GM18511 (cell line): Measurements from ENCODE around the gene KIF2A.
A peak's percentile ranks its signal among the peaks of the same experiment; 100 is the strongest.
"Not testable (repeated sequence)": the region's sequence is repeated elsewhere in the genome, so short reads cannot be mapped to it uniquely, and the experiment has no call there.

Experiments used
- ATAC-seq: cut with Tn5 transposase; IDR thresholded peaks from one replicate; pipeline ENCODE4 v1.9.1; 2021; ENCODE audit warnings: mild to moderate bottlenecking, moderate library complexity; ENCODE audit not compliant: unreplicated experiment

The KIF2A gene

DNA sequence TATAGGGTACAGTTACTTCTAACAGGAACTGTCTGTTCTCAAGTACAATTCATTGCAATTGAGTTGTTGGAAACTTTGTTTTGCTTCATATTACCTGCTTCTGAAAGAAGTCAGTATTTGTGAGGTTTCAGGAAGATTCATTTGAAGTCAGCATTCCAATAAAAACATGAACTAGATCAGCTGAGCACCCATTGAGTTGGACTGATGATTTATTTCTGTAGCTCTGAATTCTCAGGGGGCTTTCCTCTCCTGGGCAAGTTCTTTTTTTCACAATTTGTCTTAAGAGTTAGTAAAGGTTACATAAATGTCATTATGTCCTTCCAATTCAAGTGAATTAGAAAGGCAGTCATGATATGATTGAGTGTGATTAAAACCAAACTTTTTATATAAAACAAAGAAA lies 16.2 kb upstream of the KIF2A start:
- ATAC-seq: no peak

DNA sequence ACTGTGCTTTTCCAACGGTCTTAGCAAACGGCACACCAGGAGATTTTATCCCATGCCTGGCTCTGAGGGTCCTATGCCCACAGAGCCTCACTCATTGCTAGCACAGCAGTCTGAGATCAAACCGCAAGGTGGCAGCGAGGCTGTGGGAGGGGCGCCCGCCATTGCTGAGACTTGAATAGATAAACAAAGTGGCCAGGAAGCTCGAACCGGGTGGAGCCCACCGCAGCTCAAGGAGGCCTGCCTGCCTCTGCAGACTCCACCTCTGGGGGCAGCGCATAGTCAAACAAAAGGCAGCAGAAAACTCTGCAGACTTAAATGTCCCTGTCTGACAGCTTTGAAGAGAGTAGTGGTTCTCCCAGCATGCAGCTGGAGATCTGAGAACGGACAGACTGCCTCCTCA lies 14.2 kb upstream of the KIF2A start:
- not testable (repeated sequence) for ATAC-seq

DNA sequence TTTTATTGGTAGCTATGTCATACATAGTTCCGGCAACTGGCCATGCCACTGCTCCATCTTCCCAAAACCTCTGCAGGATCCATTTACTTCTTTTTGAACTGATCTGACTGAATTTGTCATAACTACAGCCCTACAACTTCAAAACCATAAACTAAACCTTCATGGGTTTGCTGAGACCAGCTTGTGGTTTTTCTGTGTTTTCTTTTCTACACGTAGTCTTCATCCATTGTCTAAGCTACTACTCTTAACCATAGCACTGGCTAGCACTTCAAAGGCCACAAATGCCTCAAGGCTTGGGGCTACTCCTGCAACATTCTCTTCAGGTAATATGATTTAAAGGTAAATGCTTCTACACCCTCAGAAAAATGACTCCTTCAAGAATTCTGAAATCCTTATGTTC lies 9.0 kb upstream of the KIF2A start:
- ATAC-seq: no peak

DNA sequence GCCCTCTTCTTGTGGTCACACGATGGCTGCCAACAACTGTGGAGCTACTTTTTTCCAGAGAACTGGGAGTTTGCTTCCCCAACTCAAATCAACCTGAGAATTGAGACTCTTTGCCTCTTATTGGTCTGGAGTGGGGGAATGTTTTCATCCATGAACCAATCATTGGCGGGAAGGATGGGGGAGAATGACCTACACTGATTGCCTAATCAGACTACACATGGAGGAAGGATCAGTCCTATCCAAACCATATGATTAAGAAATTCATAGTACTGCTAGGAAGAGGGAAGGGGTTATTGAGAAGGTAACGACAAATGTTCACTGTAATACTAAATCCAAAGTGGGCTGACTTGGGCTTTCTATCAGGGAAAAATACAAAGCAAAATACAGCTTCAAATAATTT lies 7.9 kb upstream of the KIF2A start:
- no peak for ATAC-seq

DNA sequence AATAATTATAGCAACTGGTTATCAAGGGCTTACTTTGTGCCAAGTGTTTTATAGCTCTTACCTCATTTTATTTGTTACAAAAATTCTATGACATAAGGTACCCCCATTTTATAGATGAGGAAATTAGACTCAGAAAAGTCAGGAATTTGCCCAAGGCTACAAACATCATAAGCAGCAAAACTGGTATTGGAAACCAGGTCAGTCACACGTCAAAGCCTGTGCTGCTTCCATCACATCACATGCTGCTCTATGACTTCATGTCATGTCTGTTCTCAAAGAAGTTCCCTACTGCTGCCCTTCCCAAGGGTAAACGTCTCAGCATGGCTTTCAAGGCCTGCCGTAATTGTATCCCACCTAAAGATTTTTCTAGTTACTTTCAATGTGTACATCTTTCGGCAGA lies 6.9 kb upstream of the KIF2A start:
- ATAC-seq: no peak

DNA sequence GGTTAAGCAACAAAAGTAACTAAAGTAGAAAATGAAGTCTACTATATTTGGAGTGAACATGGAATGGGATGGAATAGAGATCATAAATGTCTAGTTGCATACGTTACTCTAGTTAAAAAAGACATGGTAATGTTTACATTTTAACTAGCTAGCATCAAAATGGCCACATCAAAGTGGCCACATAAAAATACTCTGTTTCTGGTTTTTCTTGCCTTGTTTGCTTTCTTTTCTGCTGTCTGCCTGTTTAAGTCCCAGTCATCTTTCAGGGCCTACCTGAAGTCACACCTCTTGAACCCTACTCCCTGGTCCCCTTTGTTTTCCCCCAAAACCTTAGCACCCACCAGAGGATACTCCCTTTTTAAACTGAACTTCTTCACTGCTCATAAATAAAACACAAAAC lies 6.4 kb upstream of the KIF2A start:
- no peak for ATAC-seq

DNA sequence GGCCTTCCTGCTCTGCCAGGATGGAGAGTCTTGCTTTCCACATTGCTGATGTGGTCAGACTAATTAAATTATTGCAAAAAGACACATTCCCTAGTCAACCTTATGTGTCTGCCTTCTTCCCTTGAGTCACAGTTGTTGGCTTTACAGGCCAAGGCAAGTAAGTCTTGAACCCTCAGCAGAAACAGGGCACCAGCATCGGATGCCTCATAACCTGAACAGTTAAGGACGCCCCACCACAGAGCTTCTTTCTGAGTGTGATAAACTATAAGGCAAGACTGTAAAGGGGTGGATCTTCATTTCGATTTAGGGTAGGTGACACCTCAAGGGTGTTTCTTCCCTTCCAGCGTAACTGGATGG lies 670 bp upstream of the KIF2A start:
- ATAC-seq: no peak

DNA sequence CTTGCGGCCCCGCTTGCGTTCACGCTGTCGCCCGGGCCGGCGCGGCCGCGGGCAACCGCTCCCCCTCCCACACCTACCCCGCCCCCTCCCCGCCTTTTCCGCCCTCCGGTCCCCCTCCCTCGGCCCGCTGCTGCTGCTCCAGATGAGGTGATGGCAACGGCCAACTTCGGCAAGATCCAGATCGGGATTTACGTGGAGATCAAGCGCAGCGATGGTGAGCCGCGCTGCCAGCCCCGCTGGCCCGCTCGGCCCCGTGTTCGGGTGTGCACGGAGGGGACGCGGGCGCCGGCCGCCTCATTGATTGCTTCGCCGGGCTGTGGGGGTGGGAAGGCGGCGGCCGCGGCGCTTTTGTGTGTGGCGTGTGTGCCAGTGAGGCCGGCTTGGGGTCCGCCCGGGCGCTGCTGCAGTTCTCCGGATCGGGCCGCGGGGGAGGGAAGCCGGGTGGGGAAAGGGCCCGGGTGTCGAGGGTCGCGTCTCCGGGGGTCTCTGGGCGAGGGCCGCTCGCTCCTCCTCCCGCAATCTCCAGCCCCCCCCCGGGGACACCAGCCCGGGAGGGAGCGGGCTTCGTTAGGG lies 403 bp downstream of the KIF2A start:
- peak; percentile 39 for ATAC-seq

DNA sequence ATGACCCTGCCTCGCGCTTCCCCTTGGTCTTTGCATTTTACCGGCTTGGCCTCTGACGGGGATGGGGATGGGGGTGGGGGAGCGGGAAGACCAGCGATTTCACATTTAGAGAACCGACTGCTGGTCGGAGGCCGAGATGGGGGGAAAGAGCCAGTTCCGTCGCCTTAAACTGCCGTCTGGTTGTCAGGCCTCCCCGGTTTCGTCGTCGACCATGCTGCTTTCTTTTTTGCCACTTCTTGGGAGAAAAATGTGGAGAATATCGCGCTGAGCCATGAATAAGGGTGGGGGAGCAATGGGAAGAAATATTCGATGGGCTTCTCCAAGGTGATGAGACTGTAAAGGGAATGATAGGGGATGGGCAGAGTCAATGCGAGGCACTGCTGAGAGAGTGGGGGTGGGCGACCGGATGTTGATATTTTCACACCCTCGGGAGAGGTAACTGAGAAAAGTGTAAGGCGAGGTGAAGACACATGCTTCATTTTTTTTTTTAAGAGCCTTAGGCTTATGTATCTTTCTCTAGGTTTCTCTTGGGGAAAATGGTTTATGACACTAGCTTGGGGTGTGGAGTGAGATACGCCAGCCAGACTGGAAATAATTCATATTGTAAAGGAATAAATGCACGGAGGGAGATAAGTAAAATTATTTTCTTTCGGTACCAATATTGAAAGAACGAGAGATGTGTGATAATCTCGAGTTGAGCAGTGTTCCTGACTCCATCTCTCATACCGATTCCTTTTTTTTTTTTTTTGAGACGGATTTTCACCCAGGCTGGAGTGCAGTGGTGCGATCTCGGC lies 1.1 kb downstream of the KIF2A start:
- ATAC-seq: peak; percentile 32

DNA sequence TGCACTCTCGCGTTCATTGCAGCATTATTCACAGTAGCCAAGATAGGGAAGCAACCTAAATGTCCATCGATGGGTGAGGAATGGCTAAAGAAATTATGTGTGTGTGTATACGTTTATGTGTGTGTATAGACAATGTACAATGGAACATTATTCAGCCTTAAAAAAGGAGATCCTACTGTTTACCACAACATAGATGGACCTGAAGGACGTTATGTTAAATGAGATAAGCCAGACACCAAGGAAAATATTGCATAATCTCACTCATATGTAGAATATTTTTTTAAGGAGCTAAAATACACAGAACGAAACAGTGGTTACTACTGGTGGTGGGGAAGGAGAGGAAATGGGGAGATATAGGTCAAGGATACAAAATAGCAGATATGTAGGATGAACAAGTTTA lies 2.4 kb downstream of the KIF2A start:
- no peak for ATAC-seq

DNA sequence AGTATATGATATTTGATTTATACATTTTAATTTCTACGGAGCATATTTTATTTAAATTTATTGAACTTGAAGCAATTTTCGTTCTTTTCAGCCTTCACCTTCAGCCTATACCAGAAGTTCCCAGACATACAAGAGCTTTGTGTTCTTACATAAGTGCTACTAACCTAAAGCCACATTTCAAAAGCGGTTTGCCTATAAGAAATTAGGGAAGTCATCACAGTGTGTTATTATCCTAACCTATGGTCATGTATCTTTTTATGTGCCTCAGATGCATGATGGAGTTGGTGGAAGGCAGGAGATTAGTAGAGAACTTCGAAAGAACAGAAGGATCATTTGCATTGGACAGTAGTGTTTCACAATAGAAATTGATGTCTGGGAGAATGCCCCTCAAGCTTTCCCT lies 3.1 kb downstream of the KIF2A start:
- no peak for ATAC-seq

DNA sequence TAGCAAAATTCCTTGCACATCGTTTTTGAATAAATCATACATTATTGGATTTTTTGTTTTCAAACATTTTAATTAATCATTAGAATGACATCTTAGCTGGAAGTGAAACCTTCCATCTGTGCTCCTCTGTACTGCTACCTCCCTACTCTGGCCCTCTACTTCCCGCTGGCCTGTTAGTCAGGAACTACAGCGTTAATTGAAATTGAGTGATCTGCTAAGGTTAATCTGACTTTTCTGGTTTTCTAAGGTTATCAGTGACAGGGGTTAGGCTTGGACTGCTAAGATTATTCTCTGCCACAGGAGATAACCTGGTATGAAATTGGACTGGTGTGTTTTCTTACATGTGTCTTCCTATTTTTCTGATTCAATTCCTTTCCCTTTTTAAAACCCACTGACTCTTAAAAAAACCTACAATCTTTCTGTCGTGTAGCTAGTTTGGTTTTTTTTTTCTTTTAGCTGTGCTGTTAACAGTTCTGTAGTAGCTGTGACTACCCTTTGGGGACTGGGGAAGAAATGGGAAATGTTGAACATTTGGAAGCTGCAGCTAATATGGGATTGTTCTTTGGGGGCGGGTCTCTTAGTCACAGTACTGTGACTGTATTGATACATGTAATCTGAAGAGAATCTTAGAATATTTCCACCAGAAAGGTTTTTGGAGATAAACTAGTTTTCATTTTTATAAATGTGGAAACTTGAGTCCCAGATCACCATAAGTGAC lies 4.6 kb downstream of the KIF2A start:
- ATAC-seq: no peak

DNA sequence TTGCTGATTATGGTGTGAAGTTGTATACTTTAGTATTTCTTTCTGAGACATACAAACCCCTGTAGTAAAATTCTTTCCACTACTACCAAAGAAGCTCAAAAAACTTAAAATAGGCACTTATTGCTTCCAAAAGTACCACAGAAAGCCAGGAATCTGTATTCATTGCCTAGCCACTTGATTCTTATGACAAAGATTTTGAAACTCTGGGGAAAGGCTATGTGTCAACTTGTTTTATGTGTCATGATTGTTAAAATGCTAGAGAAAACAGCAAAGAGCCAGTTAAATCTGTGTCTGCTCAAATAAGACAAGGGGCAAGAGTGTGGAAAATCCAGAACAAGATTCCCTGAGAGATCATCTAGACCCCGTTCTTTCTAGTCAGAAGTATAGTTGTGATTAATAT lies 6.0 kb downstream of the KIF2A start:
- no peak for ATAC-seq

DNA sequence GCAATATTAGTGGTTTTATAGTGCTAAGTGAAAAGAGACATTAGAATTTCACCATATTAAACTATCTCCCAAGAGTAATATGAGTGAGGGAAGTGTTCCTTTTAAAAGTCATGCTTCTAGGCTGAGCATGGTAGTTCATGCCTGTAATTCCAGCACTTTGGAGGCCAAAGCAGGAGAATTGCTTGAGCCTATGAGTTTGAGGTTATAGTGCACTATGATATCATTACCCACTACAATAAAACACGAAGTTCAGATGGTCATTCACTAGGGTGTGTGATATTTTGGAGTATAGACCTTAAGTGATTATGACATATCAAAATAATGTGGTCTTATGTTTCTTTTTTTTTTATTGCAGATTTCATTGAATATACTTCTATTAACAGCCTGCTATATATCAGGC lies 6.7 kb downstream of the KIF2A start:
- no peak for ATAC-seq

DNA sequence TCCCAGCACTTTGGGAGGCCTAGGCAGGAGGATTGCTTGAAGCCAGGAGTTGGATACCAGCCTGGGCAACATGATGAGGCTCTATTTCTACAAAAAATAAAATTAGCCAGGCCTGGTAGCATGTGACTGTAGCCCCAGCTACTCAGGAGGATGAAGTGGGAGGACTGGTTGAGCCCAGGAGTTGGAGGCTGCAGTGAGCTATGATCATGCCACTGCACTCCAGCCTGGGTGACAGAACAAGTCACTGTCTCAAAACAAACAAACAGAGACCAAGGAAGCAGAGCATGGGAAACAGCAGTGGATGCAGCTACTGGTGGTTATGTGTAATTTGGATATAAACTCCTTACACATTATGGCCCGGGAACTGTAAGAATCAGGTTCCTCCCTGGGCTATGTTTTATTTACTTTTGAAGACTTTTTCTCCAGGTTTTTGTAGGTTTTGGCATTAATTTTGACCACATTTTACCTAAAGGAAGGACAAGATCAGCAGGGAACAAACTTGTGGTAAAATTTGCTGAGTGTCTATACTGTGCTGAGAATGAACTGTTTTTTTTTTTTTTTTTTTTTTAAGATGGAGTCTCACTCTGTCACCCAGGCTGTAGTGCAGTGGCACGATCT lies 8.3 kb downstream of the KIF2A start:
- ATAC-seq: no peak

DNA sequence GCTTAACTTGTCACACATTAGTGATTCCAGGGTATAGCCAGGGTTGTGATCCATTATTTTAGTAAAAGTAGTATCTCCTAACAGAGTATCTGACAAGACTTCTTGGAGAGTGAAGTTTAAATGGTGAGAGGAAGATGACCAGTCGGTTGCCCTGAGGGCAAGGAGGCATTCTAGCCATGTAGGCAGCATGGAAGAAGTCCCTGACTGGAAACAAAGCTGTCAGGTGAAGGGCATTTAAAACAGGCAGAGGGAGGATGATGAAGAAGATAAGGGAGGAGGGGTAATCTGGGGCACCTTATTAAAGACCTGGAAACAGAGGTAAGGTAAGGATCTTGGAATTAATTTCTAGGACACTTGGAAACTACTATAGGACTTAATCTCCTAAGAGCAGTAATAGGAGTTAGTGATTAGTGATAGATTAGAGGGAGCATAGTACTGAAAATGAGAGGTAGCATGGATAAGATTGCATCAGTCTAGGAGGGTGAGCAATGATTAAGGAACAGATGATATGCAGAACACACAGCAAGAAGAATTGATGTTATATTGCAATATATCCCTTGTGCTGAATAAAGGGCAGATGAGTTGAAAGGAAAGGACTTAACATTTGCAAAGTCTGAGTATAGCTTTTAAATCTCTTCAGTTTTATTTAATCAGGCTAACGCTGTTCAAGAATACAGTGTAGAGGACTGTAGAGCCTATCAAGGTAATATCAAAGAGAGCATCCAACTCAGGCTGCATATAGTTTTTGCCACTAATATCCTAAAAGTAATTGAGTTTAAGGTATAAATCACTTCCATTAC lies 9.6 kb downstream of the KIF2A start:
- no peak for ATAC-seq

DNA sequence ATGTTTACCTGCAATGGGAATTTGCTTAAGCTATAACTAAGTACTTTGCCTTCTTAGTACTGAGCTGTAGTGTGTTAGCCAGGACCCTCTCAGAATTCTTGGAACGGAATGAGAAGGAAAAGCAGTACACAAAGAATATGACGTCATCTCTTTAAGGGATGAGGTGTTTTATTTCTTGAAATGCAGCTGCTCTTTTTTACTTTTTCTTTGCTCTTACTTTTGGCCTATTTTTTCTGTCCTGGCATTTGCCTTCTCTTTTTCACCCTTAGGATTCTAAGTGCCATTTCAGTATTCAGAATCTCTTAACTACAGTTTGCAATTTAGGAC lies 10.1 kb downstream of the KIF2A start:
- no peak for ATAC-seq

DNA sequence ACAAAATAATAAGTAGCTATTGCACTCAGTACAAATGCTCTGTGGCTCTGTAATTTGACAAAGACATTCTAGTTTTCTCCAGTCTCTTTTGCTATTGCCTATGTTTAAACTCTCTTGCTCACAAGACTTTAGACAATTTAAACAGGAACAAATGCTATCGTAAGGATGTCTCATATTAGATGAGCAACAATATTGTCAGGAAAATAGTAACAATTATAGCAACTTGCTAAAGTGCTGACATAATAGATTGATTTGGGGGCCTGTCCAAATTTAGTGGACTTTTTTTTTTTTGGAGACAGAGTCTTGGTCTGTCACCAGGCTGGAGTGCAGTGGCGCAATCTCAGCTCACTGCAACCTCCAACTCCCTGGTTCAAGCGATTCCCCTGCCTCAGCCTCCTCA lies 11.8 kb downstream of the KIF2A start:
- no peak for ATAC-seq

DNA sequence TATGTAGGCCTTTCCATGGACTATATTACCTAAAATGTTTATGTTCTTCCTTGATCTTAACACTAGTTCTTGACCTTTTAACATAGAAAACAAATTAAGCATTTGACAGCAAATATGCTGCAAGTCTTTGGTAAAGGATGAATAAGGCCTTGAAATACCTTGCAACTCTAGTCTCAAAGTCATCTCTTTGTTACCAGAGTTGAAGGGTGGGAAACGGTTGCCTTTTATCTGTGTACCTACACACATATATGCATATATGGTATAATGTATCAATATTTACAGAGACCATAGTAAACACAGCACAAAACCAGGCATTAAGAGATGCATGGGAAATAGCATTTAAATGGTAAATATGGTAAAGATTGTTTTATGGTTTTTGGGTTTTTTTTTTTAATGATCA lies 16.5 kb downstream of the KIF2A start:
- ATAC-seq: no peak

DNA sequence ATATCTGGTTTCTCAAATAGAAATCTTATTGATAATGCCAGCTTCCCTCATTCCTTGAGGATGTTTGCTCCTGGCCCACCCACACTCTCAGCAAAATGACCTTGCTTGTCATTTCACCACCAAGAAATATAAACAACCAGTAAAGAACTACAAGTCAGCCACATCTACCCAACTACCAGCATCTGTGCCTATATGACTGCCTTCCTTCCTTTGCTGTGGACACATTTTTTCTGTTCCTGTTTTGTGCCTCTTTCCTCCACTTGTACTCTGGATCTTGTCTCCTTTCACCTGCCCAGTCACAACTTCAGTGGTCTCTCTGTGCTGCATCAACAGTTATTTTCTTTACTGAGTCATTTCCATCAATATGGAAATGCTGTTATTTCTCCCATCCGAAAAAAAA lies 20.3 kb downstream of the KIF2A start:
- peak; percentile 70 for ATAC-seq

DNA sequence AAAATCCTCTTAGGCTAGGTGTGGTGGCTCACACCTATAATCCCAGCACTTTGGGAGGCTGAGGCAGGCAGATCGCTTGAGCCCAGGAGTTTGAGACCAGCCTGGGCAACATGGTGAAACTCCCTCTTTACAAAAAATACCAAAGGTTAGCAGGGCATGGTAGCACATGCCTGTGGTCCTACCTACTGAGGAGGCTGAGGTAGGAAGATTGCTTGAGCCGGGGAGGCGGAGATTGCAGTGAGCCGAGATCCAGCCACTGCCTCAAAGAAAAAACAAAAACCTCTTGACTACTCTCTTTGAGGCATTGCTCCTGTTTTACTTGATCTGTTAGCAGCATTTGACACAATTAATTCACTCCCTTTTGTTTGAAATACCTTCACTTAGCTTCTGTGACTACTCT lies 20.7 kb downstream of the KIF2A start:
- no peak for ATAC-seq
